Measurements from ENCODE around the gene MAL. TPM values are rescaled to one million over a fixed set of nuclear protein-coding genes. Genes with fewer than 3 reads are reported as not detected.

Gene MAL
- total RNA-seq, 2 experiments from 2014 or later = 29.5 to 30.7 TPM

GRCh38 chr2:95042472-95043271, 17.2 kb downstream of the MAL start:
- CTCF ChIA-PET = interaction anchor here (1.1 to 3.7 kb wide), 5 partner anchors 11 to 37 kb away, joined by 3 to 12 read pairs (median 6); no protein-coding TSS in a partner anchor
- POLR2A ChIA-PET = no interaction called here

GRCh38 chr2:95043300-95044093, 18.0 kb downstream of the MAL start:
- ChIA-PET POLR2A (no interaction called here), CTCF (interaction anchor here (0.6 to 3.7 kb wide), 6 partner anchors 10 to 36 kb away, joined by 3 to 12 read pairs (median 4); no protein-coding TSS in a partner anchor)

DNA sequence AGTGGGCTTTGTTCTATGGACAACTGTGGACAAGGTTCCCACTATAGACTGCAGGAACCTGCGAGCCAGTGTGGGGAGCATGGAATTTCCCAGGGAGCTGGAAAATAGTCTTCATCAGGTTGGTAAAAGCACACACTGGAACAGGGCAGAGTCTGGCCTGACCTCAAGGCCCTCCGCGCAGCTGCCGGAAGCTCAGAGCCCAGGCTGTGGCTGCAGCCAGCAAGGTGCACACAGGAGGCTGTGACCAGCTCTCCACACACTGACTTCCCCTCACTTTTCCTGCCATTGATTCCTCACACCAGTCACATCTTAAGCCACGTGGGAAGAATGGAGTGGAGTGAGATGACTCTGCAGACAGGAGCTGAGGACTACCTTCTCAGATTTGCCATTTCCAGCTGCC, 19.1 kb downstream of the MAL start:
- CTCF ChIA-PET = interaction anchor here (0.5 to 3.7 kb wide), 3 partner anchors 9 to 32 kb away, joined by 3 to 12 read pairs (median 4); no protein-coding TSS in a partner anchor
- POLR2A ChIA-PET = no interaction called here

GRCh38 chr2:95046371-95047112, 21.0 kb downstream of the MAL start:
- POLR2A ChIA-PET = no interaction called here
- CTCF ChIA-PET = no interaction called here

GRCh38 chr2:95047629-95048510, 22.4 kb downstream of the MAL start:
- CTCF ChIA-PET = no interaction called here
- POLR2A ChIA-PET = no interaction called here

DNA sequence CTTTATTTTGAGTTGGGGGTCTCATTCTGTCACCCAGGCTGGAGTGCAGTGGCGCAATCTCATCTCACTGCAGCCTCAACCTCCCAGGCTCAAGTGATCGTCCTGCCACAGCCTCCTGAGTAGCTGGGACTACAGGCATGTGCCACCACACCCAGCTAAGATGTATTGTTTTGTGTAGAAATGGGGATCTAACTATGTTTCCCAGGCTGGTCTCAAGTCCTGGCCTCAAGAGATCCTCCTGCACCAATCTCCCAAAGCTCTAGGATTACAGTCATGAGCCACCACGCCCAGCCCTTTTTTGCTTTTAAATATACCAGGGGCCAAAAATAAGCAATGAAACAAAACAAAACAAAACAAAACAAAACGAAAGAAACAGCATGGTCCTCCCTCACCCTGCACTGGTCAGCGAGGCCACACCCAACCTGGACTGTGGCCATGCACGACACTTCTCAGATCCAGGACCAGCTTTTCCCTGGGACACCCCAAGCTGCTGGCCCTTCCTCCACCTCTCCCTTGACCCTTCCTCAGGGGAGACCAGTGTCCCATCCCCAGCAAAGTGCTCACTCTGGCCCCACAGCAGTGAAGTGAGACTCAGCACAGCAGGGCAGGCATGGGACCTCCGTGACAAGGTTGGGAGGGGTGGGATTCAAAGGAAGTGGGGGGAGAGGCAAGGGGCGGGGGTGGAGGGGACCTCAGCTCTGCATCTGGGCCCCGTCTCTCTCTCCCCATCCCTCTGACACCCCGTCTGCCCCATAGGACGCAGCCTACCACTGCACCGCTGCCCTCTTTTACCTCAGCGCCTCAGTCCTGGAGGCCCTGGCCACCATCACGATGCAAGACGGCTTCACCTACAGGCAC, 23.5 kb downstream of the MAL start:
- ChIA-PET POLR2A (no interaction called here), CTCF (interaction anchor here (0.7 kb wide), 1 partner anchor 24 kb away, joined by 3 read pairs; no protein-coding TSS in a partner anchor)

DNA sequence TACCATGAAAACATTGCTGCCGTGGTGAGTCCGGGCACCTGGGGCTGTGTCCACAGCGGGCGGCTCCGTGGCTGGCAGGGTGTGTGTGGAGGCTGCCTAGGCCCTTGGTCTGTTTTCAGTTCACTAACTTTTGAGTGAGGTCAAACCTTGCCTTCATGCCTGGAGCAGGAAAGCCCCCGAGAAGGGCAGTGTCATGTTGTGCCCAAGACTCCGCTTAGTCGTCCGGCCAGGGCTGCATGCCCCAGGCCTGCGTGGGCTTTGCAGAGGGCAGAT, 24.1 kb downstream of the MAL start:
- ChIA-PET POLR2A (no interaction called here), CTCF (no interaction called here)

DNA sequence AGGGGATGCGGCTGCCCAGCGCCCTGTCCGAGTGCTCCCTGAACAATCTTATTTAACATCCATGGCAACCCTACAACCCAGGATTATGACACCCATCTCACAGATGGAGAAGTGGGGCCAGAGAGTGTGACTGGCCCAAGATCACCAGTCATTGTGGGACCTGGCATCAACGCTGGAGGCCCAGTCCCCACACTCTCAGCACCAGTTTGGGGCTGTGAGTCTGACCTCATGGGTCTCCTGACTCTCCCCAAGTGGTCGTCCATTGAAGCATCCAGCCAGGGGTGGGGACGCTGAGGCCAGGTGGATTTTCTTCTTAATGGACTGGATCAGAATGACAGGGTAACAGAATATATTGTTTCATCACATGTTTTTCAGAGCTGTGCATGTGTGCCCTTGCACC, 24.5 kb downstream of the MAL start:
- ChIA-PET CTCF (interaction anchor here (1.2 kb wide), 1 partner anchor 24 kb away, joined by 4 read pairs; the partner anchor contains the start of gene MAL), POLR2A (no interaction called here)

DNA sequence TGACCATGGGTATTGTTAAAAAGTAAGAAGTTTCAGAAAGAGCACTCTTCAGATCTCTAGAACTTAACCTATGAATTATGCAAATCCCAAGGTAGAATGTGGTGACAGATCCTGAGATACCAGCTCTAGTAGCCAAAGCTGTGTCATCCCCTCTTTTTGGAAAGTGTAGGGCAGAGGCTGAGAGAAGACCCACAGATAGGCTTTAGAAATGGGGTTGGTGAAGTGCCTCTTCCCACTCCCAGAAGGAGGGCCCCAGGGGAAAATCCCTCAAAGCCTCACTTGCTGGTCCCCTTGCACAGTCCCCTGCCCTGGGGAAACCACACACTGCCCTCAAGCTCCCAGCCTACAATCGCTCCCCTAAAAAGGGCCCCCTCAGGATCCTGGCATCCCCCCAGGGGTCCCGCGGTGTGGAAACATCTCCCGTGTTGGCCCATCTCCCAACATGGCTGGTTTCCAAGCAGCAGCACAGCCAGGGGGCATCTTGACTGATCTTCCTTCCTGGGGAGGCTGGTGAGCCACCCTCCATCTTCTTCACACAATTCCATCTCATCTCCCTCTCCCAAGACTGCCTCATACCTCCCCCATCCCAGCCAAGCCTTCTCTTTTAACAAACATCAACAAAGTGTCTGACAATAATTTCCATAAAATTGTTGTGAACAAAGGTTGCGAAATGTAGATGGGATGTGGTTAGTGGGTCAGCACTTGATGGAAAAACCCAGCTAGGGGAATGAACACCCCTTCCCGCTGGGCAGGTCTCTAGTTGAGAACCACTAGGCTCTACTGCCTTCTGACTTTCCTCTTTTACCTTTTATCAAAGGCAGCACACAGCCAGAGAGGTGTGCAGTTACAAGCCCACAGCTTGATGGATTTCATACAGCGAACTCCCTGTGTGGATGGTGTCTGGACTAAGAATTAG, 25.1 kb downstream of the MAL start:
- POLR2A ChIA-PET = no interaction called here
- CTCF ChIA-PET = interaction anchor here (1.2 kb wide), 1 partner anchor 25 kb away, joined by 4 read pairs; the partner anchor contains the start of gene MAL

GRCh38 chr2:95051626-95052025, 26.1 kb downstream of the MAL start:
- ChIA-PET POLR2A (no interaction called here), CTCF (interaction anchor here (2.1 to 3.6 kb wide), 2 partner anchors 25 to 28 kb away, joined by 7 to 27 read pairs; no protein-coding TSS in a partner anchor)

DNA sequence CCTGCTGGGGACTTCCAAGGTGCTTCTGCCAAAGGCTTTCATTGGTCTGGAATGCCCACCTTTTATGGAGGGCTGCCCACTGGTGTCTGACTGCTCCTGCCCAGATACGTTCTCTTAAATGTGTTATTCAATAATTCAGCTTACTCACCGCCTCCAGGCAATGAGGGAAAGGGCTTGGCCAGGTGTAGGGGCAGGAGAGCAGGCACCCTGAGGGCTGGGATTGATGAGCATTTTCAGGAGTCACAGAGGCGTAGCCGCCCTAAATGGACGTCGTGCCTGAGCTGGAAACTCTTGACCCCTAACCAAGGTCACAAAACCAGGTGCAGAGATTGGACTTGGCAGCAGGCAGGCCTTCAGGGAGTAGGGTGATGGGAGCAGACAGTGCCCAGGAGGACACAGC, 26.8 kb downstream of the MAL start:
- ChIA-PET CTCF (interaction anchor here (0.8 to 3.6 kb wide), 6 partner anchors 9 to 29 kb away, joined by 3 to 27 read pairs (median 4); no protein-coding TSS in a partner anchor), POLR2A (no interaction called here)

DNA sequence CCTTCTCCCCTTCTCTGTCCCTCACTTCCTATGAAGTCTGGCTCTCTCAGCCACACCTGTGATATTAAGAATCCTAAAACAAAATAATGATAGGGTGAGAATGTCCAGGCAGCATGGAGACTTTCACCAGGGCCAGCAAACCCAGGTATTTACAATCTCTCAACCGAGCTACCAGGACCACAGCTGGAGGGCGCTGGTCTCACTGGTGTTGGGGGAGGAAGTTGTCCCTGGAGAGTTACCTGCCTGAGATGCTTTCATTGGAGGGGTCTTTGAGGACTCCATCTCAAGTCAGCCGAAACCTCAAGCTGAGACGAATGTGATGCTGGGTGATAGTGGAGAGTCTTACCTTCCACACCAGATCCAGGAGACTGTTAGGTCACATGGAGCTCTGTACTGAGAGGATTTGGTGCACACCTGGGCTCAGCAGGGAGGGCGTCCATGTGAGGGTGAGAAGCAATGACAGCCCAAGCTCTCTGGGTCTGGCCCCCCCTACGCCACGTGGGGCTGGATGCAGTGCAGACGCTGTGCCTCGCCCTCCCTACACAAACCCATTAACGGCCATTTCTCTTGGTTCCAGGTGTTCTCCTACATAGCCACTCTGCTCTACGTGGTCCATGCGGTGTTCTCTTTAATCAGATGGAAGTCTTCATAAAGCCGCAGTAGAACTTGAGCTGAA, 27.4 kb downstream of the MAL start:
- ChIA-PET POLR2A (no interaction called here), CTCF (interaction anchor here (0.8 to 3.6 kb wide), 8 partner anchors 9 to 30 kb away, joined by 3 to 27 read pairs (median 4); no protein-coding TSS in a partner anchor)

DNA sequence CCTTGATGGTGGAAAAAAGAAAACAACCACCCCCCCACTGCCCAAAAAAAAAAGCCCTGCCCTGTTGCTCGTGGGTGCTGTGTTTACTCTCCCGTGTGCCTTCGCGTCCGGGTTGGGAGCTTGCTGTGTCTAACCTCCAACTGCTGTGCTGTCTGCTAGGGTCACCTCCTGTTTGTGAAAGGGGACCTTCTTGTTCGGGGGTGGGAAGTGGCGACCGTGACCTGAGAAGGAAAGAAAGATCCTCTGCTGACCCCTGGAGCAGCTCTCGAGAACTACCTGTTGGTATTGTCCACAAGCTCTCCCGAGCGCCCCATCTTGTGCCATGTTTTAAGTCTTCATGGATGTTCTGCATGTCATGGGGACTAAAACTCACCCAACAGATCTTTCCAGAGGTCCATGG, 28.0 kb downstream of the MAL start:
- CTCF ChIA-PET = interaction anchor here (0.9 to 3.6 kb wide), 6 partner anchors 9 to 30 kb away, joined by 3 to 27 read pairs (median 5); no protein-coding TSS in a partner anchor
- POLR2A ChIA-PET = no interaction called here

- ChIA-PET CTCF (interaction anchor here (0.8 to 3.6 kb wide), 6 partner anchors 9 to 31 kb away, joined by 3 to 27 read pairs (median 4); no protein-coding TSS in a partner anchor), POLR2A (no interaction called here)
Observed at GRCh38 chr2:95054016-95054415, 28.5 kb downstream of the MAL start.

DNA sequence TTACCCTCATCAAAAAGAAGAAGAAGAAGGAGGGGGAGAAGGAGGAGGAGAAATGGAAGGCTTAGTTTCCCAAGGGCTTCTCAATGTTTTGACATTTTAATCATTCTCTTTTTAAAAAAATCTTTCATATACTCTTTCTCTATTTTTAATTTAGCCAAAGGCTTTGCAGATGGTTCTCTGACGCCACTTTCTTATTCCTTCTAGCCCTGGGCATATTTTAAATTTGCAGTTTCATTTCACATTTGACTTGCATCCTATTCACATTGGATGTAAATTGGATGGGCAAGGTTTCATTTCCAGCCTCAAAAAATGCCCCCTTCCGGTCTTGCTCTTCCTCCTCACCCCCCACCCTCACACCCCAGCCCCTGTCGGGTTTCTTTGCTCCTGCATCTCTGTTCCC, 29.8 kb downstream of the MAL start:
- POLR2A ChIA-PET = no interaction called here
- CTCF ChIA-PET = interaction anchor here (3.6 kb wide), 1 partner anchor 32 kb away, joined by 27 read pairs; no protein-coding TSS in a partner anchor

DNA sequence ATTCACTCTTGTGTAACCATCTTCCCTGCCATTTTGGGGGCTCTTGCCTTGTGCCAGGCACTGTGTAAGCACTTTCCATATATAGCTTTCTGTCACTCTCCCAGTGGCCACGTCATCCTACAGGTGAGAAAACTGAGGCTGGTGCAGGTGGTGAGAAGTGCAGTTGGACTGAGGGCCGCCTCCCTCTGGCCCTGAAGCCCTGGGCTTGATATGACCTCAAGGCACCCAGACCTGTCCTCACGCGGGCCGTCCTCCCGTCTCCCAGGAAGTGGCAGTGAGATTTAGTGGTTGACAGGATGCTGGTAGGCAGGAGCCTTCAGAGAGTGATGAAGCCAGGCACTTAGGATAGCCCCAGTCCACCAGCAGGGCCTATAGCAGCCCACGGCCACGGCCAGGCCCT, 30.5 kb downstream of the MAL start:
- POLR2A ChIA-PET = no interaction called here

More for the DNA sequence above, 30.5 kb downstream of the MAL start:
- CTCF ChIA-PET = no interaction called here
